Measurements from ENCODE around the gene SH3RF3.
A peak's percentile ranks its signal among the peaks of the same experiment; 100 is the strongest.
"Not testable (repeated sequence)": the region's sequence is repeated elsewhere in the genome, so short reads cannot be mapped to it uniquely, and the experiment has no call there.

SH3RF3 gene

DNA sequence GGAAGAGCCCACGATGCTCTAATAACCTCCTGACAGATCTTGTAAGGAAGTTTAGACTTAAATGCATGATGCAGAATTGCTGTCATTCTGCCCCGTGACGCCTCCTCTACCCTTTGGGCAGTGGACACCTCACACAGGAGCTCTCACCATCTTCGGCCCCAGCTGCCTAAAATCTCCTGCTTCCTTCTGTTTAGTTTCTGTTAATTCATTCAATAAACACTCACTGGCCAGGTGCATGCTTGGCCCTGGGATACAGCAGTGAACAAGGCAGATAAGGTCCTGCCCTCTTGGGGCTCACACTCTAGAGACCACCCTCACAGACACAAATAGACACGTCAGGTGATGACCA lies 403.7 kb downstream of the SH3RF3 start:
- DNase-seq = no peak

- no peak for DNase-seq
These were observed 404.8 kb downstream of the SH3RF3 start for GRCh38 chr2:109533823-109534222.

DNA sequence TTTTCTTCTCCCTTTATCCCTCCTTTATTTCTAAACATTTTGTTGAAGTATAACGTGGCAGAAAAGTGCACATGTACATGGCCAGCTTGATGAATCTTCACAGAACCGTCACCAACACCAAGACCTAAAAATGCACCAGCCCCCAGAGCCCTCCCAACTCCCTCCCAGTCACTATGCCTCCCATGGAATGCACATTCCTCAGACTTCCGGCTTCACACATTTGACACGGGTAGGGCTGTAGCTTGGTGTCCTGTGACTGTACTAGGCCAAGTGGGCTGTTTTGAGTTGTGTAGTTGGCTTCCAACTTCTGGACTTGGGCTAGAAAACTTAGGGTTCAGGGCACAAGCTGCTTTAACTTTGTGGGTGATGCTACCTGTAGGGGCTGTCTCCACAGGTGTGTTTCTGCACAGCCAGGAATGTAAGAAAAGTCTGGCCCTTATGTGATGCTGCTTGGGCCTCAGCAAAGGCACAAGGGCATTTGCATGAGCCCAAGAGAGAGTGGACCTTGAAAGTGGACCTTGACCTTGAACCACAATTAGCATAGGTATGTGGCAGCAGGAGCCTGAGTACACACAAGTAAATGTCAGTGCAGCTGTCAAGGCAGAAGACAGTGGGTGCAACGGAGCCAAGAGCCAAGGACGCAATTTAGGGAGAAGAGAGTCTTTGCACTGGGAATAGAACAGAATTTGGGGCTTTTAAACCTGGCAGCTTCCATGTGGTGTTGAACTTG lies 406.4 kb downstream of the SH3RF3 start:
- DNase-seq = no peak

DNA sequence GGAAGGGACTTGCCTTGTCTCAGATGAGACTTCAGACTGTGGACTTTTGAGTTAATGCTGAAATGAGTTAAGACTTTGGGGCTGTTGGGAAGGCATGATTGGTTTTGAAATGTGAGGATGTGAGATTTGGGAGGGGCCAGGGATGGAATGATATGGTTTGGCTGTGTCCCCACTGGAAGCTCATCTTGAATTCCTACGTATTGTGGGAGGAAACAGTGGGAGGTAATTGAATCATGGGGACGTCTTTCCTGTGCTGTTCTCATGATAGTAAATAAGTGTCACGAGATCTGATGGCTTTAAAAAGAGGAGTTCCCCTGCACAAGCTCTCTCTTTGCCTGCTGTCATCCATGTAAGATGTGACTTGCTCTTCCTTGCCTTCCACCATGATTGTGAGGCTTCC lies 407.6 kb downstream of the SH3RF3 start:
- DNase-seq = not testable (repeated sequence)

DNA sequence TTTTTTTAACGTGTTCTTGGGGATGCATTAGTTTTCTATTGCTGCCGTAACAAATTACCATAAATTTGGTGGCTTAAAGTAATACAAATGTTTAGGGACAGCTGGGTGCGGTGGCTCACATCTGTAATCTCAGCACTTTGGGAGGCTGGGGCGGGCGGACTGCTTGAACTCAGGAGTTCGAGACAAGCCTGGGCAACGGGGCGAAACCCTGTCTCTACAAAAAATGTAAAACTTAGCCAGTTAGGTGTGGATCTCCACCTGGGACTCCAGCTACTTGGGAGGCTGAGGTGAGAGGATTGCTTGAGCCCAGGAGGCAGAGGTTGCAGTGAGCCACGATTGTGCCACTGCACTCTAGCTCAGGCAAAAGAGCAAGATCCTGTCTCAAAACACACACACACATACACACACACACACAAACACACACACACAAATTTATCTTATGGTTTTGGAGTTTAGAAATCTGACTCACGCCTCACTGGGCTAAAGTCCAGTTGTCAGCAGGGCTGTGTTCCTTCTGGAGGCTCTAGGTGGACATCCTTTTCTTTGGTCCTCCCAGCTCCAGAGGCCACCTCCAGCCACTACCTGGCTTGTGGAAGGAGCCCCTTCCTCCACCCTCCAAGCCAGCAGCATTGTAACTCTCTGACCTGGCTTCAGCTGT lies 408.7 kb downstream of the SH3RF3 start:
- DNase-seq = no peak

DNA sequence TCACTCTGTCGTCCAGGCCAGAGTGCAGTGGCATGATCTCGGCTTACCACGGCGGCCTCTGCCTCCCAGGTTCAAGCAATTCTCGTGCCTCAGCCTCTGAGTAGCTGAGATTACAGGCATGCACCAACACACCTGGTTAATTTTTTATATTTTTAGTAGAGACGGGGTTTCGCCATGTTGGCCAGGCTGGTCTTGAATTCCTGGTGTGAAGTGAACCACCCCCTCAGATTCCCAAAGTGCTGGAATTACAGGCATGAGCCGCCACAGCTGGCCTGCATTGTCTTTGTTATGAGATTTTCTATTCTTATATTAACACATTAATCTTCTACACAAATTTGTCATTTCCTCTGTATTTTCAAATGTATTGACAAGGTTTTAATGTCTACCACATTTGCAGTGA lies 409.5 kb downstream of the SH3RF3 start:
- no peak for DNase-seq

- DNase-seq = no peak
These were observed 413.4 kb downstream of the SH3RF3 start for GRCh38 chr2:109542384-109542783.

GRCh38 chr2:109545828-109546713 lies 417.1 kb downstream of the SH3RF3 start:
- peak; percentile 64 for DNase-seq

- no peak for DNase-seq
These were observed 418.3 kb downstream of the SH3RF3 start for GRCh38 chr2:109547280-109547679.

DNA sequence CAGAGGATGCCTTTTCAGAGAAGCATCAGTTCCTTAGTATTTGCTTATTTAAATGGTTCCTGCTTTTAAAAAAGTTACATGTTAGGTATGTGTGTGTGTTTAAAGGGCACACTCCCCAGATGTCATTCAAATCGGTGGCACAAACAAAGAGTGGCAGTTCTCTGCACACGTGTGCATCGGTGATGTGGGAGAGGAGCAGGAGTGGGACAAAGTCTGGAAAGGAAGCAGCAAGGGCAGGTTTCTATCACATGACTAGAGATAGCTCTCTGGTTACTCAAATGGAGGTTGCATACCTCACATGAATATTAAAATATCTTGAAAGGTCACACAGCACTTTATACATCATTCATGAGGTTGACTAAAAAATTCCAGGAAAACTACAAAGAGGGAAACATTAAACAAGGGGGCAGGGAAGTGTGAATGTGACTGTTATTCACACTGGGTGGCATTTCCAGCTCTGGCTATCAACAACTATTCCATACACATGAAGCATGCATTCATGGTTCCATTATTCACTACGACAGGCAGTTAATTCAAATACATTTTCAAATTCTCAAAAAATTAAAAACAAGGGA lies 420.1 kb downstream of the SH3RF3 start:
- no peak for DNase-seq

Measured in activated CD4-positive, alpha-beta T cell treated with anti-CD3 and anti-CD28 coated beads, Interleukin-10, Interleukin-2, amounts not matched to agents 100 ng/mL and 50 ng/mL, durations not matched to agents 16 hours and 8 hours (primary cell).